NCI-H510A treated with DMSO at 0.1 percent for 48 hours (cell line): ENCODE data around the gene ARHGEF19.
"Not testable (repeated sequence)": the region's sequence is repeated elsewhere in the genome, so short reads cannot be mapped to it uniquely, and the experiment has no call there.

Experiments
- DNase-seq: peaks from one replicate; lab custom pipeline; 2025; lab: John Stamatoyannopoulos, UW

ARHGEF19 gene

DNA sequence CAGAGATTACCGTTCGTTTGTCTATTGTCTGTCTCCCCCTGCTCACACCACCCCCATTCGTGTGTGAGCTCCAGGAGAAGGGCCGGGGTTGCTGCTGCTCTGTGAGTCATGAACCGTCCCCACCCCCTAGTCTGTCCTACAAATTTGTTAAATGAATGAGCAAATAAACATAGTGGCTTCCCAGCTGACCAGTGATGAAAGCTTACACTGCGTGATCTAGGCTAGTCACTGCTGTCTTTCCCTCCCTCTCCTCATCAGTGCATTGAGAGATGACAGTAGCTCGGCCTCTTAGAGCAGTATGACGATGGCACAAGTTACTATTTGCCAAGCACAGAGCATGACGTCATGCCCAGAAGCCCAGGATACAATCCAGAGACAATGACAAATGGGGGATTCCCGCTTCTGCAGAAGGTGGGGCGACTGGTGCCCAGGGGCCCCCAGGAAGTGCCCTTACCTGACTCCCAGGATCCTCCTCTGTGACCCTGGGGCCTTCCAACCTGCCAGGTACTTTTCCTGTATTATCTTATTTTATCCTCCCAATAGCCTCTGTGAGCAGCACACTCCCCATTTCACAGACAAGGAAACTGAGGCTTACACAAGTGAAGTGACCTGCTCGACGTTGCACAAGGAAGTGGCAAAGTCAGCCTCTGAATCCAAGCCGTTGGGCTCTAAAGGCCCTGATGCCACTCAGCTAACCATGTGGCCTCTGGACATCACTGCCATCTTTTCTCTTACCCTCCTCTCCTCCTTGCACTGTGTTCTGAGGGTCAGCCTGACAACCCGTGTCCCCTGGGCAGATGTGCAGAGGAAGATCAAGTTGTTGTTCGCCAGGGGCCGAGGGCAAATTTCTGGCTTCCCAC, 48.0 kb downstream of the ARHGEF19 start:
- peak; percentile 58 for DNase-seq

DNA sequence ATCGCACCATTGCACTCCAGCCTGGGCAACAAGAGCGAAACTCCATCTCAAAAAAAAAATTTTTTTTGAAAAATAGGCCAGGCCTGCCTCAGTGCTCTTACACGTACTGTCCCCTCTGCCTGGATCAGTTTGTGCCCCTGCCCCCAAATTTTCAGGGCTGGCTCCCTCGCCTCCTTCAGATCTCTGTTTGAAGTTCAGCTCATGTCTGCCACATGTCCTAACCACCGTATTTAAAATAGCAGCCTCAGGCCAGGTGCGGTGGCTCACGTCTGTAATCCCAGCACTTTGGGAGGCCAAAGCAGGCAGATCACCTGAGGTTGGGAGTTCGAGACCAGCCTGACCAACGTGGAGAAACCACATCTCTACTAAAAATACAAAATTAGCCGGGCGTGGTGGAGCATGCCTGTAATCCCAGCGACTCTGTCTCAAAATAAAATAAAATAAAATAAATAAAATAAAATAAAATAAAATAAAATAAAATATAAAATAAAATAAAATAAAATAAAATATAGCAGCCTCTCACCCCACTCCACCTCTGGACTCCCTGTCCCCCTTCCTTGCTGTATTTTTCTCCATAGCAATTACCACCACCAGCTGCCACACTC, 48.7 kb downstream of the ARHGEF19 start:
- not testable (repeated sequence) for DNase-seq

DNA sequence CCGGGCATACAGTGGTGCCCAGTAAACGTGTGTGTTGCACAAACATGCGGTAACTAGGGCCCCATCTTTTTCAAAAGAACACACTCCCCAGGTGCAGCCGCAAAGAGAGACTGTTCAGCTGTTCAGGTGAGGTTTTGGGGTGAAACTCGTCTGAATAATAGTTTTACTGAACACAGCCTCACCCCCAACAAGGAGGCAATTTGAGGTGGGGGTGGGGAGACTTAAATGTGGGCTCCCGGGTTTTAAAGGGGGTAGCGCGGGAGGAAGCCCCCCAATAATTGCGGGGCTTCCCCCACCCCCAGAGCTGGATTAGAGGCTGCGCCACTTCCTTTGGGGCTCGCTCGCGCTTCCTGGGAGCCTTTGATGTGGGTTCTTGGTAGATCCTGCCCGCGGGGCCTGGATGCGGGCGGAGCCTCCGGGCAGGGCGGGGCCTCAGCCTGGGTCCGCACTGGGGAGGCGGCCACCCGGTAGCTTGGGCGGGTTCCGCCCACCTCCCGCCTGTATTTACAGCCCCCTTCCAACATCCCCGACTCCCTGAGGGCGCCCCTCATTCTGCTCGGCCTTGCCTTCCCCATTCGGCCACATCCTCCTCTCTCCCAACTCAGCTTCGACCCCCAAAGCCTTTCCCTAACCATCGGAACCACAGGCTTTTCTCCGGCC, 50.2 kb downstream of the ARHGEF19 start:
- DNase-seq = no peak

DNA sequence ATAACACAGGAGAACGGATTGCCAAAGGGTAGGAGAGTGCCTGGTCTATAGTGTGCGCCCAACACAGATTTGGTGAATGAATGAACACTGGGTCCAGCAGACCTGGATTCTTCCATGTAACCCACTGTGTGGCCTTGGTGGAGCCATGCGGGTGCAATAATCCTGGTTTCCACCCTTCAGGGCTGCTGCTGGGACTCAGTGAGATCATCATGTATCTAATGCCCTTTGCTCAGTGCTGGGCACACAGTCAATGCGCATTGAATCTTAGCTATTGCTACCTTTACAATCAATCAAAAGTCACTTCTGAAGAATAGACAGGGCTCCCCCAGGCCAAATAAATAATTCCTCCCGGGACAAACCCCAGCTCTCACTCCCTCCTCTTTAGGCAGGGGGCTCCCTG, 50.7 kb downstream of the ARHGEF19 start:
- DNase-seq = no peak

DNA sequence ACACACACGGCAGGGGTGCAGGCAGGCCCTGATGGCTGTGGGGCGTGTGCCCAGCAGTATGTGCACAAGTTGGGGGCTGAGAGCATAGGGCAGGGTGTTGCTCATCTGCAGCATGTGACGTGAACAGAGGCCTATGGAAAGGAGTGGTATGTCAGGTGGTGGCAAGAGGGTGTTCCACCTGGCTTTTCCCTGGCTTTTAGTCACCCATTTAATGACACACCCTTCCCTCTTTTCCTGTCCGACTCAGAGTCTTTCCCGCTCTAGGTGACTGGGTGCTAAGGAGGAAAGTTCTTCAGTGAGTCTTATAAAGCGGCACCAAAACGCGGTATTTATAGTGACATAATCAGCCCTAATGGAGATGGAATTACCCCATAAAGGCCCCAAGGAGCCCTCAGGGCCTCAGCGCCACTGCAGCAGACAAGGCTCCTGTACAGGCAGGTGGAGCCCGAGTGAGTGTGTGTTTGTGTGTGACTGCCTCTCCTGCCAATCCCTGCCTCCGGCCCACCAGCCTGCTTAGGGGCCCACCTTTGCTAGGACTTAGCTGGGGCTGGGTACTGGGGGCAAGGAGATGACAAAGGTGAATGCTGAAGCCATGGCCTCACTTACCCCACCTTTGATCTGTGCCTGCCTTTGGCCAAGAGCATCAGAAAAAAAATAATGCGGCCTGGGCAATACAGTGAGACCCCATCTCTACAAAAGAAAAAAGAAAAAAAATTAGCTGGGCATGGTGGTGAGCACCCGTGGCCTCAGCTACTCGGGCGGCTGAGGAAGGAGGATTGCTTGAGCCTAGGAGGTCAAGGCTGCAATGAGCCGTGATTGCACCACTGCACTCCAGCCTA, 53.2 kb downstream of the ARHGEF19 start:
- DNase-seq = no peak

DNA sequence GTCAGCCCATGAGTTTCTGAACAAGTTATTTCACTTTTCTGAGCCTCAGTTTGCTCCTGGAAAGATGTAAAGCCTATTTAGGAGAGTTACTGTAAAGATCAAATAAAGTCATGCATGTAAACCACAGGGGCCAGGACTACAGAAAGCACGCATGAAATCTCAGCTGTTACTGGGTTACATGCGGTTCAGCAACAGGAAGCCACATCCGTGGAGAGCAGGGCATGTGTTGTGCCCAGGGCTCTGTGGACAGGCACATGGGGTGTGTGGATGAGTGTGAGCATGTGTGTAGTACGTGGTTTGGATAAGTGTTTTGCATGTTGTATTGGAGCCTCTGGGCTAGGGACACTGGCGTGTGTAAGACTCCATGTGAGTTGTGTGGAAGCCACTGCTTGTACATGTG, 54.4 kb downstream of the ARHGEF19 start:
- DNase-seq = no peak

DNA sequence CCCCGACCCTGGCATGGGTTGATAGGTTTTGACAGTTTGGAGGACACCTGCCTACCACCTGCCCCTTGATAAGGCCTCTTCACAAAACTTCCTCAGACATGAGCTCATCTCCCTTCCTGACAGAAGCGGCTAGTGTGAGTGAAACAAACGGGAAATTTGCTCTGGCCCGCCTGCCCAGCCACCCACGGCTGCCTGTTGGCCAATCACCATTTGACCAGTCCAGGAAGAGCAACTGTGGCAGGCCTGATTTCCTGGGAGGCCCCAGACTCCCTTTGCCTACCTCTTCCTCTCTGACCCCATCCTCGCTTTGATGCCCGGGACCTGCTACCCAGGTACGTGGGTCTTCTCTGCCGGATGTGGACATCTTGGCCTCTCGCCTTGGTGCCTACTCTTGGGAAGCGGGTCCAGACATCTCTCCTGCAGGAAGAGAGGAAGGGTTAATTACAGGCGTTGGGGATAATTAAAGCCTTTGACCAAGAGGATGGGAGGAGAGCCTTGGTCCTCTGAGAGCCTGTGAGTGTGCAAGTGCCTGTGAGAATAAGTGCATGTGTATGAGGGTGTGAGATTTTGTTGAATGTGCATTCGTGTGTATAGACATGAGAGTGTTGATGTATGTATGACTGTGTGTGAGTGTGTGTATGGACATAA, 55.5 kb downstream of the ARHGEF19 start:
- DNase-seq = no peak

DNA sequence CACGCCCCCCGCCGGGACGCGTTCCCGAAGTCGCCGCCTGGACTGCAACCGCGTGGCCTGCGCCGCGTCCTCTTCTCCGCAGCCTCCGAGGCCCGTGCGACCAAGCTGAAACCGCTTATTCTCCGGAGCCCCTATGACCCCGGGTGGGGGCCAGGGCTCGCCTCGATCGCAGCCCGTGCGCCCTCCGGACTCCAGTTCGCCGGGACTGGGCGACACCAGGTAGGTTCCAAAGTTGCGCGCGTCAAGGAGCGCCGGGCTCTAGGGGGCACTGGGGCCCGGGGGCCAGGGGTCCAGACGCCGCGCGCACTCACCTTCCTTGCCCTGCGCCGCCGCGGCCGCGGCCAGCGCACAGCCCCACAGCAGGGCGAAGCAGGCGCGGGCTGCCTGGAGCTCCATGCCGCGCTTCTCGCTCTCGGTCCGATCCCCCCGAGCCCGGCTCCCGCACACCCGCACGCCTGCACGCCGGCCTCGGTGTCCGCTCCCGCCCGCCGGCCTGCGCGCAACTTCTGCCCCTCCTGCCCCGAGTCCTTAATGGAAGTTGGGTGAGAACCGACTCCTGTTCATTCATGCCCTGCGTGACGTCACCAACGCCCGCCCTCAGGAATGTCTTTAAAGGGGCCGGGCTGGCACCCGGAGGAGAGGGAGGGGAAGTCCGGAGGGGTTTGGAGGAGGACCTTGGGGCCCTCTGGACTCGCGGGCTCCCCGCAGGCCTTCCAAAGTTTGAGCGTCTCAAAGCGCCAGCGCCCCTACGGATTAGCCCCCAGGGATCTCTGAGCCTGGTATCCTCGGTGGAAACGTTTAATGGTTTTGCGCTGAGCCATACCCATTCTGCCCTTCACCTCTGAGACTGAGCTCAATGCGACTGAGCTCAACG, 56.7 kb downstream of the ARHGEF19 start, which contains the start of gene EPHA2:
EPHA2 (minus strand) TSS at position 533 of the 874 bp plus-strand sequence; CDS start at position 396, 137 bp downstream.
- DNase-seq = peak; percentile 60

DNA sequence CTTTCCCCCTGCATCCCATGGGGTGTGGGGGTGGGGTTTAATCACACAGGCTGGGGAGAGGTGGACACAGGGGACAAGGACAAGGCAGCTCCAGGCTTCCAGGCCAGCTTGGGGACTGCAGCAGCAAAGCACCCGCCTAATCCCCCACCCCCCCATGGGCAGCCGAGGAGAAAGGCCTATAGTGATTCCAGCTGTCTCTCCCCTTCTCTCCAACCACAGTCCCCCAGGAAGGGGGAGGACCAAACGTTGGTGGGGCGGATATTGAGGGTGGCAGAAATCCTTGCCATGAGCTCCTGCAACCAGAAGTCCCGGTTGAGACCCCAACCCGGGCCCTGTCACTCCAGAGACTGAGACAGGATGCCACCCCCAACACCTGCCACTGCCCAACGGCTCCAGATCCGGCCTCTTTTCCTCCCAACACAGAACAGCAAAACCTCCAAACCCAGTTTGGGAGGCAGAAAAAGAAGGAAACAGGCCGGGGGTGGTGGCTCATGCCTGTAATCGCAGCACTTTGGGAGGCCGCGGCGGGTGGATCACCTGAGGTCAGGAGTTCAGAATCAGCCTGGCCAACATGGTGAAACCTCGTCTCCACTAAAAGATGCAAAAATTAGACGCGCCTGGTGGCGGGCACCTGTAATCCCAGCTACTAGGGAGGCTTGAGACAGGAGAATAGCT, 58.3 kb downstream of the ARHGEF19 start:
- DNase-seq = no peak

DNA sequence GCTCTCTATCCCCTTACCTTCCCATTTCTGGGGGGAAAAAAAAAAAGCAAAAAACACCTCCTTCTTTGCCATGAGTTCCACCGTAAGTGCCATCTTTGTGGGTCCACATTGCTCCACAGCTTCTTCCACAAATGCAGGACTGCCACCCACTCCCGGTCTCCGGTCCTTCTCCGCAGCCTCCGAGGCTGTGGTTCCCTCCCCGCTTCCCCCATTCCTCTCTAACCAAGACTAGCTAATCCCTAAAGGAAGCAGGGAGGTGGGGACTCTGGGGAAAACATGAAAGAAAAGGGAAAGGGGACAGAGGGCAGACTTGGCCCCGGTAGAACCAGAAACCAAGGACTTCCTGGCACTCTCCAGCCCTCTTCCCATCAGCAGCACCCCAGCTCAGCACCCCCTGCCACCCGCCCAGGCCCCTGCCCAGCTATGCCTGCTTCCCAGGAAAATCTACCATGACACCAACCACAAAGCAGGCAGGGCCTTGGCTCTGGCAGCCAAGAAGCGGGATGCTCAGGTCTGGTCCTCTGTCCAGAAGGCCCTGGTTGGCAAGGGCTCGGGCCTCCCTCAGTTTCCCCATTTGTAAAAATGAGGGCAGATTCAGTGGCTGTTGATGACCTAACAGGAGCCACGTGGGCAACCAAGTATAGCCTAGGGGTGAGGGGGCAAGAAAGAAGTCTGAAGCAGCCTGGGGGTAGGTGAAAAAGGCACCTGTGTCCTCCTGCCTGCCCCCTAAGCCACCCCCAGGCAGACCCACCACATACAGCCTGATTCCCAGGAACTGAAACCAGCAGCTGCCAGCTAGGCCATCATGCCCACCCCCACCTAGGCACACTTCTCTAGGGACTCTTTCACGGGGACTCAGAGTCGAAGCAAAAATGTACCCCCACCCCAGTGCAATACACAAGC, 59.1 kb downstream of the ARHGEF19 start:
- no peak for DNase-seq

DNA sequence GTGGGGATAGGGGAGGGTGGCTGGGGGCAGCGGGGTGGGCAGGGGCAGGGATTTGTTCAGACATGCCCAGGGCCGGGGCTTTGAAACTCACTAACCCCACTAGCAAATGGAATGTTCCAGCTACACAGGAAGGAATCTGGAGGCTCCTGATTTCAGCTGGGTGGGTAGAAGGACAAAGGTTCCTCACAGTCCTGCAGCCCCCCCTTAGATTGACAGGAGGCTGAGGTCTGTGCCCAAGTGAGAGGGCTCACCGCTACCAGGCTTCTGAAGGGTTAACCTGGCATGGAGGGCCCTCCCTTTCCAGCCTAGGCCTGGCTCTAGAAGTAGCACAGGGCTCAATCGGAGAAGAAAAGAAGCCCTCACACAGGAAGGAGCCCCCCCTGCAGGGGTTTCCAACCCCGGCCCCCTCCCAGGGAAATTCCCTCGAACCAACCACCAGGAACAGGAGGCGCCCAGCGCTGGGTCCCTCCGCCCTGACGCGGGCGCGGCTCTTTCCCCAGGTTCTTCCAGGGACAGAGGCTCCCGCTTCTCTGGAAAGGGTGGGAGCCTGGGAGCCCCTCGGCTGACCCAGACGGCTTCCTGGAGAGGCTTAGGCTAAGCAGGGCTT, 59.9 kb downstream of the ARHGEF19 start:
- no peak for DNase-seq

DNA sequence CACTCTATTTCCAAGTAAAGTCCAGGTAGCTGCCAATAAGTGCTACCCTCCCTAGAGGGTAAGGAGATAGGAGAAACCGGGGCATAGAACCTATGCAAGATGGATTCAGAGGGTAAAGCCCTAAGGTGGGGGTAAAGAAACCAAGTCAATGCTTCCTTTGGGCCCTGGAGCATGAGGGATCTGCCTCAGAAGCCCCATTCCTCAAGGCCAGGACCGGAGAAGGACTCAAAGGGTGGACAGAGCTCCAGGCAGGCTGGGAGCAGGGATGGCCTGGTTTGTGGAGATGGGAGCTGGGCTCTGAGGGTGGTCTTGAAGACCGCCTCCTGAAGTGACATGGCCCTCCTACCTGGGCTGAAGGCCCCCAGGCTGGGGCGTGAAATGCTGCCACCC, 60.5 kb downstream of the ARHGEF19 start:
- no peak for DNase-seq

DNA sequence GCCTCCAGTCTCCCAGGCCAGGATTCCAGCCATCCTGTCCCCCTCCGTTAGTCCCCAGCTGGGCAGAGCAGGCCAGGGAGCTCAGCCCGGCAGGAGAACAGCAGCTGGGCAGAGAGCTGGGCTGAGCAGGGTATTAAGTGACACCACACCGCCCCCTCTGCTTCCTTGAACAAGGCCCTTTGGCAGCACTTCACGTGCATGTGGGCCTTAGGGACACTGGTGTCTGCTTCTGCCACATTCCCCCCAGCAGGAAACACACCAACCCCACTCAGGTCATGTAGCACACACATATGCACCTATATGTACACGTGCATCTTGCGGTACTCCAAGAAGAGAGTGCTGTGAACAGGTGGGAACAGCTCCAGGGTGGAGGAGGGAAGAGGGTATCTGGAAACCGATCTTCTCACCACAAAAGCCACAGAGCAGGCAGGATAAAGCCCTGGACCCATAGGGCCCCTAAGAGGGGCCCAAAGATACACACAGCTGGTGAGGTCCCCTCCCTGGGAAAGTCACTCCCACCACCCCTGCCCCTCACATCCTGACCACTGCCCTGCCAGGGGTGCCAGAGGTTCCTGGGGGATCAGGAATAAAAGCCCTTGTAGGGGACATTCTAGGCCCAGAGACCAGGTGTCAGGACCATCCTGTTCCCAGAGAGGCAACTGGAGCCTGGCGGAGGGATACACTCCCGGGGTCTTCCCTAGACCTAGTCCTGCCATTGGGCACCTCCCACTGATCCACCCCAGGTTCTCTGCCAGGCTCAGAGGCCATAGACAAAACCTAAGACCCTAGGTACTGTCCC, 61.1 kb downstream of the ARHGEF19 start:
- DNase-seq = peak; percentile 66

DNA sequence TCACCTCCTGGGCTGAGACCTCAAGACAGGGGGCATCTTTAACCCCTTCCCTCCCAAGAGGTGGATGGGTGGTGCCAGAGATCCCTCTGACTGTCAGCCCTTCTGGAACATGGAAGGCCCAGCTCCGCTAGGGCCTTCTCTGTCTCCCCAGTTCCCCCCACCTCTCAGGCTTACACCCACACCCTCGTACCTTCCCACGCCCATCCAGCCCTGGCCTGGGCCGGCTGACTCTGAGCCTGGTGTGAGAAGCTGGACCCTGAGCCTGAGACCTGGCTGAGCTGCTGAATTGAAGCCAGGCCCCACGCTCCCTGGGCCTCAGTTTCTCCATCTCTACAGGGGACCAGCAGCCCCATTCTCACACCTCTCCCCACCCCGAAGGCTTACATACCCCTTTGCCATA, 61.9 kb downstream of the ARHGEF19 start:
- DNase-seq = no peak

DNA sequence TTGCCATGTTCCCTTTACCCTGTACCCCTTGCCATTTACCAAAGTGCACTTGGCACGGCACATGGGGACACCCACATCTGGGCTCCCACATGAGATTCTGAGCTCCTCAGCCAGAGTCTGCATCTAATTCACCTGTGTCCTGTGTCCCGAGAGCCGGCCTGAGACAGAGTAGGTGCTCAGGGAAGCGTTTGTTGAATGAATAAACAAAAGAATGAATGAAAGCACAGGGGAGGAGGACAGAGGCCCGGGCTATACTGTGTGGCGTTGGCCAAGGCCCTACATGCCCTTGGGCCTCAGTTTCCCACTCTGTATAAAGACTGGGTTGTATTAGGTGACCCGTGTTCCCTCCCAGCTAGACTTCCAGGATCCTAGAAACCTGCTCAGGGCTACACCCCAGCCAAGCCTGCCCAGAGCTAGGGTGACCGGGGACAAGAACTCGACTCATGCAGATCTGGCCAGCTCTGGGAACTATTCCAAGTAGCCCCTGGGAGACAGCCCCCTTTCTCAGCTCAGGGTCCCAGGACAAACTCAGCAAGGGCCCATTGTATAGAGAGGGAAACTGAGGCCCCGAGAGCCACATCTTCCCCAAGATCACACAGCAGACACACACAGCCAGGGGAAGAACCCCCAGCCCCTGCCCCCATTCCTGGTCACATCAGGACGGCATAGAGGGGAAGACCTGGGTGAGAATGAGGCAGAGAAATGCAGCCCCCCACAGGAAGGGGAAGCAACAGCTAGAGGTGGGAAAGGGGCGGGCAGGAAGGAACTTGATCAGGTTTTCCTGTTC, 62.6 kb downstream of the ARHGEF19 start:
- DNase-seq = no peak

DNA sequence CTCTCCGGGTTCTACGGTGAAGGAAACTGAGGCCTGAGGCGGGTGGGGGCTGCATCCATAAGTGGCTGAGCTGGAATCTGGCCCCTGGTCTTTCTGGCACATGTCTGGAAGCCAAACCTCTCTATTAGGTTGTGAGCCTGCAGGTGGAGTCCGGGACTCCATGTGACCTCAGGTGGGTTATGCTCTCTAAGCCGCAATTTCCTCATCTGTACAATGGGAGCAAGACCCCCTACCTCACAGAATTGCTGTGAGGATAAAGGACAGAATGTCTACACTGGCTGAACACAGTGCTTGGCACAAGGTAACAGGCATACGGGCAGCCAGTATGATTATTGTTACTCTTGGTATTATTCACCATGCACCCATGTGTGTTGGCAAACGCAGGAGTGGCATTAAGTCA, 63.3 kb downstream of the ARHGEF19 start:
- no peak for DNase-seq
